GM19455 (cell line): Measurements from ENCODE around the gene SLC28A1.
"Not testable (repeated sequence)": the region's sequence is repeated elsewhere in the genome, so short reads cannot be mapped to it uniquely, and the experiment has no call there.

ENCODE experiments used
- ATAC-seq: cut with Tn5 transposase; IDR thresholded peaks from one replicate; pipeline ENCODE4 v1.9.1; 2021; ENCODE audit not compliant: unreplicated experiment

The SLC28A1 gene, protein sequence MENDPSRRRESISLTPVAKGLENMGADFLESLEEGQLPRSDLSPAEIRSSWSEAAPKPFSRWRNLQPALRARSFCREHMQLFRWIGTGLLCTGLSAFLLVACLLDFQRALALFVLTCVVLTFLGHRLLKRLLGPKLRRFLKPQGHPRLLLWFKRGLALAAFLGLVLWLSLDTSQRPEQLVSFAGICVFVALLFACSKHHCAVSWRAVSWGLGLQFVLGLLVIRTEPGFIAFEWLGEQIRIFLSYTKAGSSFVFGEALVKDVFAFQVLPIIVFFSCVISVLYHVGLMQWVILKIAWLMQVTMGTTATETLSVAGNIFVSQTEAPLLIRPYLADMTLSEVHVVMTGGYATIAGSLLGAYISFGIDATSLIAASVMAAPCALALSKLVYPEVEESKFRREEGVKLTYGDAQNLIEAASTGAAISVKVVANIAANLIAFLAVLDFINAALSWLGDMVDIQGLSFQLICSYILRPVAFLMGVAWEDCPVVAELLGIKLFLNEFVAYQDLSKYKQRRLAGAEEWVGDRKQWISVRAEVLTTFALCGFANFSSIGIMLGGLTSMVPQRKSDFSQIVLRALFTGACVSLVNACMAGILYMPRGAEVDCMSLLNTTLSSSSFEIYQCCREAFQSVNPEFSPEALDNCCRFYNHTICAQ

GRCh38 chr15:84883916-84884781 lies at the start of gene SLC28A1:
Gene SLC28A1 (plus strand): TSS chr15:84884662. CDS start chr15:84887761, 3,099 bp downstream.
- no peak for ATAC-seq

- ATAC-seq: no peak
Measured at GRCh38 chr15:84834969-84835368, 49.5 kb upstream of the SLC28A1 start.

DNA sequence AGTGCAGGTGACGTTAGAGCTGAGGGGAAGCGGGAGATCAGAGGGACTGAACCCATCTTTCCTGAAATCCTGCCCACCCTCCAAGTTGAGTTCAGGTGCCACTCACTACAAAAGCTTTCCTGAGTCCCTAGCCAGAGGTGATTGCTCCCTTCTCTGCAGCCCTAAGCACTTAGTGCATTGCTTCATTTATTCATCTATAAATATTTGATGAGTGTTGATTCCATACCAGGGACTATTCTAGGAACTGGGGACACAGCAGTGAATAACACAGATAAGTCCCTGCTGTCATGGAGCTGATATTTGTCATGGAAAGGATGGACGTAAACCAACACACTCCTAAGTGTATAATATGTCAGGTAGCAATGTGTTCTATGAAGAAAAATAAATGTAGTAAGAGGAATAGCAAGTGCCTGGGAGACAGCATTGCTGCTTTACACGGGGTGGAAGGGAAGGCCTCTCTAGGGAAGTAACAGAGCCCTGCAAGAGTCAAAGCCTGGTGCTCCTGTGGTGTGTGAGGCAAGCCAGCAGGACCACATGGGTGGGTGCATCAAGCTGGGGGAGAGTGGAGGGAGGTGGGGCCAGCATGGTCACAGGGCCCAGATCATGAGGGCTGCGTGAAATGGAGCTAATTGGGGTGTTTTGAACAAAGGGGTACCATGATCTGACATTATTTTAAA lies 48.7 kb upstream of the SLC28A1 start:
- ATAC-seq: no peak

DNA sequence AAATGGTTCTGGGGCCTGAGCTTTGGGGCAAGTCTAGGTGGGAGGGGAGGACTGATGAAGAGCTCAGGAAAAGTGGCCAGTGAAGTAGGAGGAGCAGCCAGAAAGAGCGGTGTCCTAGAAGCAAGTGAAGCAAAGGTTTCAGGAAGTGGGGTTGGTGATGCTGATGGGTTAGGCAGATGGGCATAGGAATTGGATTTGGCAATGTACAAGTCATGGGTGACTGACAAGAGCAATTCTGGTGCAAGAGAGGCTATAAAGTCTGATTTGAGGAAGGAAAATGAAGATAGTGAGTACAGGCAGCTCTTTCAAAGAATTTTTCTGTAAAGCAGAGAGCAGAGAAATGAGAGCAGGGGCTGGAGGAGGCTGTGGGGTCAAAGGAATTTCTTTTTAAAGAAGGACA lies 47.6 kb upstream of the SLC28A1 start:
- no peak for ATAC-seq

GRCh38 chr15:84839714-84840113 lies 44.7 kb upstream of the SLC28A1 start:
- ATAC-seq: no peak

GRCh38 chr15:84840255-84840654 lies 44.2 kb upstream of the SLC28A1 start:
- no peak for ATAC-seq

DNA sequence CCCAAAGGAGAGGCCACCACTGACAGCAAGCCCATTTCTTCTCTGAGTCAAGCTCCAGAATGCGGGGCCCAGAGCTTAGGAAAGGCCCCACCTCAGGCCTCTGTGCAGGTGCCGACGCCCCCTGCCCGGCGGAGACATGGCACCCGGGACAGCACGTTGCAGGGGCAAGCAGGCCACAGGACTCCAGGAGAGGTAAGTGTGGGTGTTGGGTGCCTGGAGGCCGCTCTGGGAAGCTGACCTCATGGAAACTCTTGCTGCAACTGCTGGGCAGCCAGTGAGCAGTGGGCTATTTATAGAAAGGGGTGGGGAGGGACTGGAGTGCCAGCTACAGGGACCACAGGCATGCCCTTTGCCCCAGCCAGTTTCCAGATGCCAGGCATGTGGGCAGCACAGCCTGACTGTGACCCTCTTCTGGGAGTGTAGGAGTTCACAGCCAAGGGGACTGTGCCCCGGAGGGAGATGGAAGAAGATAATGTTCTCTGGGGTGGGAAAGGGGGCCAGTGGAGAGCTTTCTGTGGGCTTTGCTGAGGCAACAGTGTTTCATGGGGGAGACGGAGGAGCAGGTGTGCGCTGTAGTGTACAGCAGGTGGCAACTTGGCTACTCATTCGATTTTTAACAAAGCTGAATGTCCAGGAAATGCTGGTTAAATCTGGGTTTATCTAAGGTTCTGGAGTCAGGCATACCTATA lies 43.6 kb upstream of the SLC28A1 start:
- ATAC-seq: no peak

- ATAC-seq: no peak
Measured at GRCh38 chr15:84842781-84843180, 41.7 kb upstream of the SLC28A1 start.

GRCh38 chr15:84844964-84845363 lies 39.5 kb upstream of the SLC28A1 start:
- ATAC-seq: no peak

GRCh38 chr15:84845631-84846030 lies 38.8 kb upstream of the SLC28A1 start:
- ATAC-seq: not testable (repeated sequence)

GRCh38 chr15:84846269-84846668 lies 38.2 kb upstream of the SLC28A1 start:
- no peak for ATAC-seq

DNA sequence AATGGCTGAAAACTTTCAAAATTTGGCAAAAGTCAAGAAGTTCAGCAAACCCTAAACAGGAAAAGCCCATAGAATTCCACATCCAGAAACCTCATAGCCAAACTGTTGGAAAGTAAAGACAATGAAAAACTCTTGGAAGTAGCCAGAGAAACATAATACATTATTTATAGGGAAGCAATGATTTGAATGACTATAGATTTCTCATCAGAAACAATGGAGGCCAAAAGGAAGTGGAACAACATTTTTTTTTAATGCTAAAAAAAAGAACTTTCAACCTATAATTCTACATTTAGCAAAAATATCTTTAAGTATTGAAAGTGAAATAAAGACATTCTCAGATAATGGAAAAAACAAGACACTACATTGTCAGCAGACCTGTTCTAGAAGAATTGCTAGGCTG lies 37.1 kb upstream of the SLC28A1 start:
- ATAC-seq: no peak

DNA sequence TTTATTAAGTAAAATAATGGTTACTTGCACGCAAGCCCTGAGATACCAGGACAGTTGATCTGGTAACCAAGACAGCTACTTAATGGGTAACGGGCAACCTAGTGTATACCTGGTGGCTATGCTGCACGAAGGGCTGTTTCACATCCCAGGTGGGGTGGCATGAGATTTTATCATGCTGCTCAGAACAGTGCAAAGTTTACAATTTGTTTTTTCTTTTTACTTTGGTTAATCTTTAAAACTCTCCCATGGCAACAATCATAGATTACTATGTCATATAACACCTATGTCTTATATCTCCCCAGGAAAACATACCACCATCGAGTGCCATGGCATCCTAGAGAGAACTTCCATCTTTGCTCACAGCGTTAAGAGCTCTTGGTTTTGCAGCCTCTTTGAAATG lies 32.2 kb upstream of the SLC28A1 start:
- ATAC-seq: no peak

- ATAC-seq: no peak
Measured at GRCh38 chr15:84855136-84855535, 29.3 kb upstream of the SLC28A1 start.

GRCh38 chr15:84855765-84856164 lies 28.7 kb upstream of the SLC28A1 start:
- ATAC-seq: no peak

GRCh38 chr15:84856731-84857417 lies 27.6 kb upstream of the SLC28A1 start:
- no peak for ATAC-seq

DNA sequence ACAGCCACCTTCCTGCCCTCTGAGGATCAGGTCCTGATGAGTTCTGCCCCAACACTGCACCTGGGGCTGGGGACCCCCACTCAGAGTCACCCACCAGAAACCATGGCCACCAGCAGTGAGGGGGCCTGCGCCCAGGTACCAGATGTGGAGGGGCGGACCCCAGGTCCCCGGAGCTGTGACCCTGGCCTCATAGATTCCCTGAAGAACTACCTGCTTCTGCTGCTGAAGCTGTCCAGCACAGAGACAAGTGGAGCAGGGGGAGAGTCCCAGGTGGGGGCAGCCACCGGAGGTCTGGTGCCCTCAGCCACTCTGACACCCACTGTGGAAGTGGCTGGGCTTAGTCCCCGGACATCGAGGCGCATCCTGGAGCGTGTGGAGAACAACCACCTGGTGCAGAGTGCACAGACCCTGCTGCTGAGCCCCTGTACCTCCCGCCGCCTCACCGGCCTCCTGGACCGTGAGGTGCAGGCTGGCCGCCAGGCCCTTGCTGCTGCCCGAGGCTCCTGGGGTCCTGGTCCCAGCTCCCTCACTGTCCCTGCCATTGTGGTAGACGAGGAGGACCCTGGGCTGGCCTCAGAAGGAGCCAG lies 27.0 kb upstream of the SLC28A1 start:
- no peak for ATAC-seq

- ATAC-seq: no peak
Measured at GRCh38 chr15:84858231-84858630, 26.2 kb upstream of the SLC28A1 start.

DNA sequence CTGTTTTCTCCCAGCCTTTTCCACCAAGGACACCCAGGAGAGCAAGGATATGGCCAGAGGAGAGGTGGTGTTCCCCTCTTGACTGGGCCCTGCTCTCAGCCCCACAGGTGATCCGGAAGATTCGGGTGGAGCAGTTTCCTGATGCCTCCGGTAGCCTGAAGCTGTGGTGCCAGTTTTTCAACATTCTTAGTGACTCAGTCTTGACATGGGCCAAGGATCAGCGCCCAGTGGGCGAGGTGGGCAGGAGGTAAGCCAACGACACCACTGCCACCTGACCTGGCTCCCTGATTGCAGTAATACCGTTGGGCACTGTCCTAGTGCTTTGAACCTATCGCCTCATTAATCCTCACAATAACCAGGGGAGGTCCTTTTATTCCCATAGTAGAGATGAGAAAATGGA lies 25.3 kb upstream of the SLC28A1 start:
- no peak for ATAC-seq
